Trophoblast cell (in vitro differentiated cells and primary cell): ENCODE data around the gene XPC.

Source experiments
- DNase-seq, 2 donors: peaks; one replicate each; pipeline ENCODE4 v3.0.0-alpha.2; 2016
- H2AFZ ChIP-seq: 2 replicates; pipeline ENCODE4 v1.6.1; 2013; ENCODE audit warnings: low read length, moderate library complexity, mild to moderate bottlenecking; ENCODE audit not compliant: insufficient read depth, poor library complexity
- H2AK5ac ChIP-seq: 2 replicates; pipeline ENCODE4 v1.6.1; 2013; ENCODE audit warnings: mild to moderate bottlenecking, low read length
- H2BK120ac ChIP-seq: 2 replicates; pipeline ENCODE4 v1.6.1; 2013; ENCODE audit warnings: low read length, mild to moderate bottlenecking, moderate library complexity; ENCODE audit not compliant: insufficient read depth, poor library complexity
- H2BK12ac ChIP-seq: 2 replicates; pipeline ENCODE4 v1.6.1; 2013; ENCODE audit warnings: mild to moderate bottlenecking, low read length, moderate library complexity
- H2BK5ac ChIP-seq: 2 replicates; pipeline ENCODE4 v1.6.1; 2013; ENCODE audit warnings: low read length, low read depth, moderate library complexity, mild to moderate bottlenecking; ENCODE audit not compliant: poor library complexity
- H3K14ac ChIP-seq: 2 replicates; pipeline ENCODE4 v1.6.1; 2013; ENCODE audit warnings: mild to moderate bottlenecking, low read length
- H3K18ac ChIP-seq: 2 replicates; pipeline ENCODE4 v1.6.1; 2013; ENCODE audit warnings: mild to moderate bottlenecking, low read length
- H3K23ac ChIP-seq: 2 replicates; pipeline ENCODE4 v1.6.1; 2013; ENCODE audit warnings: low read length
- H3K27ac ChIP-seq: 2 replicates; pipeline ENCODE4 v1.5.1; 2013; ENCODE audit warnings: low read depth, mild to moderate bottlenecking, inconsistent platforms, low read length, moderate library complexity
- H3K27me3 ChIP-seq: 2 replicates; pipeline ENCODE4 v1.6.1; 2013; ENCODE audit warnings: inconsistent platforms, mild to moderate bottlenecking, low read length, moderate library complexity; ENCODE audit not compliant: insufficient read depth
- H3K36me3 ChIP-seq, 2 experiments: 1 replicate in 1 of 2; 2 replicates in 1 of 2; pipeline ENCODE4 v1.6.1; 2013; ENCODE audit warnings: low read length in 2 of 2, mild to moderate bottlenecking in 2 of 2, moderate library complexity in 1 of 2; ENCODE audit not compliant: insufficient read depth in 2 of 2, control insufficient read depth in 1 of 2
- H3K4ac ChIP-seq: 2 replicates; pipeline ENCODE4 v1.6.1; 2013; ENCODE audit warnings: low read depth, mild to moderate bottlenecking, low read length, moderate library complexity
- H3K4me1 ChIP-seq, 2 experiments: 1 replicate in 1 of 2; 2 replicates in 1 of 2; pipeline ENCODE4 v1.6.1; 2013; ENCODE audit warnings: low read length in 2 of 2, mild to moderate bottlenecking in 2 of 2, moderate library complexity in 1 of 2; ENCODE audit not compliant: insufficient read depth in 2 of 2, control insufficient read depth in 1 of 2
- H3K4me2 ChIP-seq: 2 replicates; pipeline ENCODE4 v1.6.1; 2013; ENCODE audit warnings: inconsistent platforms, mild to moderate bottlenecking, low read length, moderate library complexity
- H3K4me3 ChIP-seq: 2 replicates; pipeline ENCODE4 v1.5.1; 2013; ENCODE audit warnings: mild to moderate bottlenecking, low read depth, low read length, inconsistent platforms
- H3K79me1 ChIP-seq: one replicate; pipeline ENCODE4 v1.6.1; 2013; ENCODE audit warnings: low read length
- H3K79me2 ChIP-seq: 2 replicates; pipeline ENCODE4 v1.6.1; 2013; ENCODE audit warnings: low read length, mild to moderate bottlenecking; ENCODE audit not compliant: control insufficient read depth, insufficient read depth, poor library complexity
- H3K9ac ChIP-seq: 2 replicates; pipeline ENCODE4 v1.6.1; 2013; ENCODE audit warnings: mild to moderate bottlenecking, low read length
- H3K9me3 ChIP-seq: 2 replicates; pipeline ENCODE4 v1.6.1; 2013; ENCODE audit warnings: low read depth, mild to moderate bottlenecking, control low read depth, inconsistent platforms, low read length; ENCODE audit not compliant: insufficient read depth
- H4K12ac ChIP-seq: 2 replicates; pipeline ENCODE4 v1.6.1; 2013; ENCODE audit warnings: low read depth, mild to moderate bottlenecking, low read length, moderate library complexity
- H4K8ac ChIP-seq: 2 replicates; pipeline ENCODE4 v1.6.1; 2013; ENCODE audit warnings: low read depth, mild to moderate bottlenecking, low read length, moderate library complexity
- H4K91ac ChIP-seq: one replicate; pipeline ENCODE4 v1.6.1; 2013; ENCODE audit warnings: low read depth, mild to moderate bottlenecking, low read length, moderate library complexity
- WGBS: extraction: QIAGEN DNeasy Blood & Tissue Kit; methylation state at CpG from one replicate; pipeline ENCODE4 v1.1.7; 2013; ENCODE audit warnings: missing lambda C conversion rate; ENCODE audit not compliant: insufficient read length, insufficient coverage; ENCODE audit errors: extremely low coverage; 5-methylcytosine and 5-hydroxymethylcytosine counted together

XPC gene

GRCh38 chr3:14162178-14162577, 16.2 kb downstream of the XPC start:
- Histone ChIP-seq H3K18ac (no peak overlapping the region), H2BK12ac (no peak overlapping the region), H3K27ac (no peak overlapping the region), H3K79me2 (no peaks in the 10 kb centered on the region), H3K4me3 (no peak overlapping the region), H3K4me2 (no peak overlapping the region), H3K9me3 (peaks cover 2% of the 10 kb centered on the region), H3K36me3 (peaks cover 36 to 58% of the 10 kb centered on the region in 2 experiments), H3K14ac (no peak overlapping the region), H3K4me1 (peaks cover 0 to 2% of the 10 kb centered on the region in 2 experiments), H3K23ac (no peak overlapping the region), H2BK120ac (no peak overlapping the region), H3K27me3 (no peaks in the 10 kb centered on the region), H3K4ac (no peak overlapping the region), H2BK5ac (no peak overlapping the region), H3K79me1 (no peaks in the 10 kb centered on the region), H4K91ac (no peak overlapping the region), H4K8ac (no peak overlapping the region), H2AFZ (no peak overlapping the region), H2AK5ac (no peak overlapping the region), H3K9ac (no peak overlapping the region), H4K12ac (no peak overlapping the region)
- no peak for DNase-seq
- WGBS, result no CpG with 5 or more reads among the region's 2 CpGs

- no CpG with 5 or more reads among the region's 2 CpGs for WGBS
- no peak overlapping the region for H2AK5ac ChIP-seq
- no peak overlapping the region for H4K12ac ChIP-seq
- H3K23ac ChIP-seq, result no peak overlapping the region
- H3K4me2 ChIP-seq, result no peak overlapping the region
- no peak overlapping the region for H4K8ac ChIP-seq
- no peaks in the 10 kb centered on the region for H3K27me3 ChIP-seq
- DNase-seq, result no peak
- peaks cover 39 to 57% of the 10 kb centered on the region in 2 experiments for H3K36me3 ChIP-seq
- H2BK12ac ChIP-seq, result no peak overlapping the region
- no peak overlapping the region for H2BK120ac ChIP-seq
- H4K91ac ChIP-seq, result no peak overlapping the region
- H3K79me2 ChIP-seq, result no peaks in the 10 kb centered on the region
- no peak overlapping the region for H3K4me3 ChIP-seq
- H3K4me1 ChIP-seq, result no peaks in the 10 kb centered on the region
- H2BK5ac ChIP-seq, result no peak overlapping the region
- no peak overlapping the region for H3K4ac ChIP-seq
- H3K27ac ChIP-seq, result no peak overlapping the region
- H3K79me1 ChIP-seq, result no peaks in the 10 kb centered on the region
- H2AFZ ChIP-seq, result no peak overlapping the region
- H3K14ac ChIP-seq, result no peak overlapping the region
- peaks cover 2% of the 10 kb centered on the region for H3K9me3 ChIP-seq
- no peak overlapping the region for H3K18ac ChIP-seq
- H3K9ac ChIP-seq, result no peak overlapping the region
These were observed 17.1 kb downstream of the XPC start for GRCh38 chr3:14161282-14161681.

- Histone ChIP-seq H2BK5ac (no peak overlapping the region), H3K79me2 (no peaks in the 10 kb centered on the region), H4K91ac (no peak overlapping the region), H3K9ac (no peak overlapping the region), H3K27ac (no peak overlapping the region), H2AFZ (no peak overlapping the region), H3K79me1 (no peaks in the 10 kb centered on the region), H3K18ac (no peak overlapping the region), H2AK5ac (no peak overlapping the region), H3K4me2 (no peak overlapping the region), H3K36me3 (peaks cover 32 to 48% of the 10 kb centered on the region in 2 experiments), H2BK12ac (no peak overlapping the region), H4K12ac (no peak overlapping the region), H3K23ac (no peak overlapping the region), H2BK120ac (no peak overlapping the region), H3K4ac (no peak overlapping the region), H4K8ac (no peak overlapping the region), H3K14ac (no peak overlapping the region), H3K4me3 (no peak overlapping the region), H3K27me3 (no peaks in the 10 kb centered on the region), H3K9me3 (peaks cover 2% of the 10 kb centered on the region), H3K4me1 (no peaks in the 10 kb centered on the region)
- DNase-seq, result no peak
- no CpG with 5 or more reads among the region's 8 CpGs for WGBS
These were observed 19.0 kb downstream of the XPC start for GRCh38 chr3:14159426-14159825.

GRCh38 chr3:14158370-14158769, 20.0 kb downstream of the XPC start:
- Histone ChIP-seq H2AK5ac (no peak overlapping the region), H2AFZ (no peak overlapping the region), H3K79me1 (no peaks in the 10 kb centered on the region), H3K4me2 (no peak overlapping the region), H2BK120ac (no peak overlapping the region), H3K36me3 (peaks cover 32 to 54% of the 10 kb centered on the region in 2 experiments), H3K18ac (no peak overlapping the region), H4K8ac (no peak overlapping the region), H3K27ac (no peak overlapping the region), H3K27me3 (no peaks in the 10 kb centered on the region), H3K14ac (no peak overlapping the region), H4K12ac (no peak overlapping the region), H3K9ac (no peak overlapping the region), H4K91ac (no peak overlapping the region), H2BK12ac (no peak overlapping the region), H3K9me3 (peaks cover 2% of the 10 kb centered on the region), H3K79me2 (no peaks in the 10 kb centered on the region), H3K4me3 (no peak overlapping the region), H3K4me1 (no peaks in the 10 kb centered on the region), H3K4ac (no peak overlapping the region), H3K23ac (no peak overlapping the region), H2BK5ac (no peak overlapping the region)
- no peak for DNase-seq
- WGBS, result no CpG with 5 or more reads among the region's 14 CpGs
